ENCODE results near the gene TMEM271. TPM values are rescaled to one million over a fixed set of nuclear protein-coding genes. Genes with fewer than 3 reads are reported as not detected.
"Not testable (repeated sequence)": the region's sequence is repeated elsewhere in the genome, so short reads cannot be mapped to it uniquely, and the experiment has no call there.

TMEM271 gene
- total RNA-seq, 6 experiments from 2014 or later: not detected

DNA sequence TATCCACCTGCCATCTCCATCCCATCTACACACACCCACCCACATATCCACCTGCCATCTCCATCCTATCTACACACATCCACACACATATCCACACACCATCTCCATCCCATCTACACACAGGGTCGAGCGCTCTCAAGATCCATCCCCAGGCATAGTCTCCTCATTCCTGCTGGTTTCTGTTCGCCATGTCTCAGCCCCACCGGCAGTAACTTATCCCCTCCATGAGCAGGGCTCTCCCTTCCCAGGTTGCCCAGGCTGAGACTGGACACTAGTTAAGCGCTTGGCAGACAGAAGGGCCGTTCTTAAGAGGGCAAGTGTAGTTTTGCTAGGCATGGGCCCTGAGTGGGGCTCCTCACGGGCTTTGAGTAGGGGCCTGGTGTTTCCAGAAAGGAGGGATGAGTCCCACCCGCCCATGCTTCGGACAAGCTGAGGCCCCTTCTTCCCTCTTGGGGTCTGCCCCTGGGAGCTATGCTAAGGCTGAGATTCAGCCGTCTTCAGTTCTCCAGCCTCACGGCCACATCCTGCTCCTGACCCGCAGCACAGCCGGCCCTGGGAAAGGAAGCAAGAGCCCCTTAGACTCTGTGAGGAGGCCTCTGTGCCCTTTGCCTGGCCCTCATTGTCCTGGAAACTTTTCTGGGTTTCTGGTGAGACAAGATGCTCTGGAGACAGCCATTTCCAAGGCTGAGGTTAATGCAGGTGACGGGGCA is 20.4 kb downstream of the TMEM271 start:
- H3K27me3 Mint-ChIP-seq (ENCODE audit: insufficient read depth): peaks cover 2% of the 10 kb centered on the region
- no peaks in the 10 kb centered on the region for H3K4me1 Mint-ChIP-seq (ENCODE audit: low read depth)
- DNase-seq: no peak
- no peaks in the 10 kb centered on the region for H3K36me3 Mint-ChIP-seq (ENCODE audit: low read depth)
- TF ChIP-seq, protein P1, sequence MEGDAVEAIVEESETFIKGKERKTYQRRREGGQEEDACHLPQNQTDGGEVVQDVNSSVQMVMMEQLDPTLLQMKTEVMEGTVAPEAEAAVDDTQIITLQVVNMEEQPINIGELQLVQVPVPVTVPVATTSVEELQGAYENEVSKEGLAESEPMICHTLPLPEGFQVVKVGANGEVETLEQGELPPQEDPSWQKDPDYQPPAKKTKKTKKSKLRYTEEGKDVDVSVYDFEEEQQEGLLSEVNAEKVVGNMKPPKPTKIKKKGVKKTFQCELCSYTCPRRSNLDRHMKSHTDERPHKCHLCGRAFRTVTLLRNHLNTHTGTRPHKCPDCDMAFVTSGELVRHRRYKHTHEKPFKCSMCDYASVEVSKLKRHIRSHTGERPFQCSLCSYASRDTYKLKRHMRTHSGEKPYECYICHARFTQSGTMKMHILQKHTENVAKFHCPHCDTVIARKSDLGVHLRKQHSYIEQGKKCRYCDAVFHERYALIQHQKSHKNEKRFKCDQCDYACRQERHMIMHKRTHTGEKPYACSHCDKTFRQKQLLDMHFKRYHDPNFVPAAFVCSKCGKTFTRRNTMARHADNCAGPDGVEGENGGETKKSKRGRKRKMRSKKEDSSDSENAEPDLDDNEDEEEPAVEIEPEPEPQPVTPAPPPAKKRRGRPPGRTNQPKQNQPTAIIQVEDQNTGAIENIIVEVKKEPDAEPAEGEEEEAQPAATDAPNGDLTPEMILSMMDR (IDR thresholded peaks at IDR 0.05): no peak
- no peak overlapping the region for H3K4me3 Mint-ChIP-seq
- no peak overlapping the region for H3K27ac Mint-ChIP-seq
- H3K9me3 Mint-ChIP-seq: peaks cover 22% of the 10 kb centered on the region

DNA sequence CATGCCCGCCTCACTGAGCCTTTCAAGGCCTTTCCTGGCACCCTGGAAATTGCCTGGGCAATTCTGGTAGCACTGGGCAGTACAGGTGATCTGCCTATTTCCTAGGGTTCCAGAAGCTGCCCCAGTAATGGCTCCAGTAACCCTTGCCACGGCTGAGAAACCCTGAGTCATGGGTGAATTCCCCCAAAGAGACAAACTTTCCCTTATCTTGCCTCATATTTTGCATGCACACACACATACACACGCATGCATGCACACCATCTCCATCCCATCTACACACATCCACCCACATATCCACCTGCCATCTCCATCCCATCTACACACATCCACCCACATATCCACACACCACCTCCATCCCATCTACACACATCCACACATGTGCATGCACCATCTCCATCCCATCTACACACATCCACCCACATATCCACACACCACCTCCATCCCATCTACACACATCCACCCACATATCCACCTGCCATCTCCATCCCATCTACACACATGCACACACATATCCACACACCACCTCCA is 21.2 kb downstream of the TMEM271 start:
- H3K4me3 Mint-ChIP-seq; H3K27ac Mint-ChIP-seq; H3K36me3 Mint-ChIP-seq (ENCODE audit: low read depth); H3K4me1 Mint-ChIP-seq (ENCODE audit: low read depth); H3K27me3 Mint-ChIP-seq (ENCODE audit: insufficient read depth); DNase-seq: not testable (repeated sequence)
- peaks cover 19% of the 10 kb centered on the region for H3K9me3 Mint-ChIP-seq

DNA sequence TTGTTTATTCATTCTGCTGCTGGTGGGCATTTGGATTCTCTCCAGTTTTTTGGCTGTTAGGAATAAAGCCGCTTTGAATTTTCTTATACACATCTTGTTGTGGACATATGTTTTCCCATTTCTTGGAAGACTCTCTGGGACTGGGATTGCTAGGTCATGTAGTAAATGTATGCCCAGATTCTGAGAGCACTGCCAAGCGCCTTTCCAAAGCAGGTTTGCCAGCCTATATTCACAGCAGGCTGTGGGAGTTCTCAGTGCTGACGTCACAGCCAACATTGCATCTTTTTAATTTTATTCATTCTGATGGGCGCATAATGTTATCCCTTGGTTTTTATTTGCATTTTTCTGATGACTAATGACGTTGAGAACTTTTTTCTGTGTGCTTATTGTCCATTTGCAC is 24.1 kb downstream of the TMEM271 start:
- Mint-ChIP-seq H3K36me3 (ENCODE audit: low read depth) (no peaks in the 10 kb centered on the region), H3K9me3 (peaks cover 10% of the 10 kb centered on the region; the same call in 1 of the 2 replicates), H3K27me3 (ENCODE audit: insufficient read depth) (peaks cover 3% of the 10 kb centered on the region), H3K4me1 (ENCODE audit: low read depth) (no peaks in the 10 kb centered on the region), H3K4me3 (no peak overlapping the region), H3K27ac (no peak overlapping the region)
- no peak for DNase-seq
- TF ChIP-seq, protein P1 (IDR thresholded peaks at IDR 0.05): no peak

DNA sequence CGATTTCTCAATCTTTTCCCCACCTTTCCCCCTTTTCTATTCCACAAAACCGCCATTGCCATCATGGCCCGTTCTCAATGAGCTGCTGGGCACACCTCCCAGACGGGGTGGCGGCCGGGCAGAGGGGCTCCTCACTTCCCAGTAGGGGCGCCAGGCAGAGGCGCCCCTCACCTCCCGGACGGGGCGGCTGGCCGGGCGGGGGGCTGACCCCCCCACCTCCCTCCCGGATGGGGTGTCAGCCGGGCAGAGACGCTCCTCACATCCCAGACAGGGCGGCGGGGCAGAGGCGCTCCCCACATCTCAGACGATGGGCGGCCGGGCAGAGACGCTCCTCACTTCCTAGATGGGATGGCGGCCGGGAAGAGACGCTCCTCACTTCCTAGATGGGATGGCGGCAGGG is 25.8 kb downstream of the TMEM271 start:
- not testable (repeated sequence) for H3K4me1 Mint-ChIP-seq (ENCODE audit: low read depth); H3K27me3 Mint-ChIP-seq (ENCODE audit: insufficient read depth); H3K36me3 Mint-ChIP-seq (ENCODE audit: low read depth); H3K4me3 Mint-ChIP-seq; H3K9me3 Mint-ChIP-seq; H3K27ac Mint-ChIP-seq; DNase-seq

DNA sequence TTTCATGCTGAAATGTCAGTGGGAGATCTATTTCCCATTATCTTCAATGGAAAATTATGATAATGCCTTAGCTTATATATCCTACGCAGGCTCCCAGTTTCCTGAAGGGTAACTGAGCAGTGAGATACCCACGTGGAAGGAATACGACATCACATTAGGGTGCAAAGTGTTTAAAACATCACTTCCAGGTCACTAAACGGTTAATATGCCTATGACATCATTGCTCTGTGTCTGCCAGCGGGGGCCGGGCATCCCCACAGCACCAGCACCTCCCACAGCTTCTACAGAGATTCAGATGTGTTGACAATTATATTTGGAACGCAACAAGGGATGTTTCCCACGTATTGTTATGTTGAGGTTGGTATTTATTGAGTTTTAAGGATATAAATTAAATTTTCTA is 27.1 kb downstream of the TMEM271 start:
- no peak for DNase-seq
- Mint-ChIP-seq H3K36me3 (ENCODE audit: low read depth) (no peaks in the 10 kb centered on the region), H3K27ac (no peak overlapping the region), H3K4me1 (ENCODE audit: low read depth) (no peaks in the 10 kb centered on the region), H3K9me3 (peaks cover 5% of the 10 kb centered on the region; the same call in 1 of the 2 replicates), H3K27me3 (ENCODE audit: insufficient read depth) (peaks cover 2% of the 10 kb centered on the region; the same call in 1 of the 2 replicates), H3K4me3 (no peak overlapping the region)
- TF ChIP-seq, protein P1 (IDR thresholded peaks at IDR 0.05): no peak

DNA sequence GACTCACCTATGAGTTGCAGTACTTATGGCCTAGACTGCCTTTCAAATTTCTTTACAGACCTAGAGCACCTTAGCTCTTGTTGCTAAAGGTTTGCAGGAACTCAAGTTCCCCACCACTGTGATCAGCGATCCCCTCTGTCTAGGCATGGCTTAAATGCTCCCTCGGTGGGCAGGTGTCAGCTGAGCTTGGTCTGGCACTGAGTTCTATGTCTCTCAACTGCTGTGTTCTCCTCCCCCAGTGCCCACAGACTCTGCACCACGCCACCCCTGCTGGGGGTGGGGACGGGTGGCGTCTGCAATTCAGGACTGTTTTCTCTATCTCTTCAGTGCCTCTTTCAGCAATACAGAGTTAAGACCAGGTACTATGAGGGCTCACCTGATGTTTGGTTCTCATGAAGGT is 30.5 kb downstream of the TMEM271 start:
- Mint-ChIP-seq H3K9me3 (no peaks in the 10 kb centered on the region), H3K4me3 (no peak overlapping the region), H3K27me3 (ENCODE audit: insufficient read depth) (peaks cover 2% of the 10 kb centered on the region; the same call in 1 of the 2 replicates), H3K36me3 (ENCODE audit: low read depth) (no peaks in the 10 kb centered on the region), H3K27ac (no peak overlapping the region), H3K4me1 (ENCODE audit: low read depth) (no peaks in the 10 kb centered on the region)
- TF ChIP-seq, protein P1 (IDR thresholded peaks at IDR 0.05): no peak
- DNase-seq: no peak

Data from HFFc6 (cell line).